H1 (cell line): ENCODE measurements around the gene SOCS4. TPM values are rescaled to one million over a fixed set of nuclear protein-coding genes. Genes with fewer than 3 reads are reported as not detected.

Experiments used
- CTCF ChIA-PET: fragments of 300-600 bp; sonication (Branson Sonifier 250); formaldehyde crosslinking; loops from one replicate; lab custom pipeline; 2021; ENCODE audit not compliant: partially characterized antibody; lab: Charles Lee
- POLR2A ChIA-PET: fragments of 300-600 bp; sonication (Branson Sonifier 250); formaldehyde crosslinking; loops from one replicate; lab custom pipeline; 2021; ENCODE audit warnings: inconsistent platforms; ENCODE audit not compliant: partially characterized antibody; lab: Charles Lee
- DNase-seq, 2 experiments: peaks; one replicate each; pipeline versions ENCODE4 v3.0.0 to v3.0.0-alpha.2; 2010 to 2022; ENCODE audit warnings: low spot score in 2 of 2, low read depth in 1 of 2, mixed read lengths in 1 of 2
- FAIRE-seq: peaks from 2 replicates; lab custom pipeline; 2011; peaks lifted over from hg19 to GRCh38; lab: Jason Lieb, UNC
- H2AFZ ChIP-seq: 2 replicates; pipeline ENCODE4 v1.8.1; 2012; ENCODE audit warnings: low read length, inconsistent platforms
- H2AK5ac ChIP-seq: 2 replicates; pipeline ENCODE4 v1.6.1; 2013; ENCODE audit warnings: low read depth, low read length
- H2BK120ac ChIP-seq: replicated peaks from 2 replicates; pipeline ENCODE3; 2013; ENCODE audit warnings: low read depth, low read length, inconsistent platforms
- H2BK12ac ChIP-seq: 2 replicates; pipeline ENCODE4 v1.6.1; 2013; ENCODE audit warnings: low read depth, low read length
- H2BK15ac ChIP-seq: 2 replicates; pipeline ENCODE4 v1.6.1; 2013; ENCODE audit warnings: low read length
- H2BK20ac ChIP-seq: 2 replicates; pipeline ENCODE4 v1.6.1; 2013; ENCODE audit warnings: low read length
- H2BK5ac ChIP-seq: 2 replicates; pipeline ENCODE4 v1.6.1; 2013; ENCODE audit warnings: low read depth, low read length
- H3K14ac ChIP-seq: 2 replicates; pipeline ENCODE4 v1.6.1; 2013; ENCODE audit warnings: inconsistent platforms; ENCODE audit not compliant: insufficient read length
- H3K18ac ChIP-seq: 2 replicates; pipeline ENCODE4 v1.6.1; 2013; ENCODE audit warnings: low read length; ENCODE audit errors: extremely low read depth
- H3K23ac ChIP-seq: 2 replicates; pipeline ENCODE4 v1.6.1; 2013; ENCODE audit warnings: inconsistent platforms; ENCODE audit not compliant: insufficient read length
- H3K23me2 ChIP-seq: 2 replicates; pipeline ENCODE4 v1.6.1; 2013; ENCODE audit warnings: low read depth, low read length
- H3K27ac ChIP-seq: 2 replicates; pipeline ENCODE4 v1.6.1; 2011; ENCODE audit warnings: low read depth, low read length, inconsistent platforms
- H3K27me3 ChIP-seq, 4 experiments: replicated peaks in 1 of 4; 1 replicate in 1 of 4; 2 replicates in 3 of 4; pipeline versions ENCODE4 v1.6.1 to v1.8.1; 2011 to 2013; ENCODE audit warnings: low read length in 3 of 4, mild to moderate bottlenecking in 3 of 4, inconsistent platforms in 2 of 4, mixed read lengths in 2 of 4, moderate library complexity in 1 of 4; ENCODE audit not compliant: control insufficient read depth in 3 of 4, insufficient read depth in 3 of 4; ENCODE audit errors: extremely low read depth in 1 of 4
- H3K36me3 ChIP-seq, 4 experiments: 2 replicates each; pipeline versions ENCODE4 v1.6.1 to v1.8.1; 2011 to 2013; ENCODE audit warnings: mild to moderate bottlenecking in 4 of 4, low read length in 3 of 4, moderate library complexity in 2 of 4, control low read depth in 1 of 4, inconsistent platforms in 1 of 4; ENCODE audit not compliant: insufficient read depth in 4 of 4, control insufficient read depth in 2 of 4
- H3K4ac ChIP-seq: replicated peaks from 2 replicates; pipeline ENCODE3; 2013; ENCODE audit warnings: low read length, low read depth, mixed read lengths, inconsistent platforms; ENCODE audit not compliant: insufficient read length
- H3K4me1 ChIP-seq, 4 experiments: replicated peaks in 1 of 4; 1 replicate in 1 of 4; 2 replicates in 3 of 4; pipeline versions ENCODE4 v1.6.1 to v1.8.1; 2011 to 2013; ENCODE audit warnings: low read length in 3 of 4, inconsistent platforms in 2 of 4, mixed read lengths in 1 of 4; ENCODE audit not compliant: insufficient read depth in 4 of 4, control insufficient read depth in 3 of 4
- H3K4me2 ChIP-seq, 2 experiments: 2 replicates each; pipeline versions ENCODE4 v1.6.1 to v1.8.1; 2011 to 2013; ENCODE audit warnings: low read depth in 2 of 2, low read length in 2 of 2, control low read depth in 1 of 2, inconsistent platforms in 1 of 2, mild to moderate bottlenecking in 1 of 2; ENCODE audit not compliant: insufficient read depth in 1 of 2
- H3K4me3 ChIP-seq, 4 experiments: fragments of 200-600, 300-600 bp in 1 of 4; sonication (generic), shearing (Covaris generic), sonication (Bioruptor Twin) in 1 of 4; 2 replicates each; pipeline versions ENCODE4 v1.5.1 to v1.8.1; 2011 to 2016; ENCODE audit warnings: low read length in 4 of 4, low read depth in 3 of 4, control low read depth in 2 of 4, inconsistent platforms in 2 of 4, mild to moderate bottlenecking in 2 of 4, mixed read lengths in 1 of 4, moderate library complexity in 1 of 4; ENCODE audit not compliant: insufficient read depth in 2 of 4; ENCODE audit errors: extremely low read depth in 1 of 4
- H3K56ac ChIP-seq: replicated peaks from 2 replicates; pipeline ENCODE3; 2013; ENCODE audit warnings: low read depth, mild to moderate bottlenecking, mixed read lengths, low read length, inconsistent platforms; ENCODE audit not compliant: insufficient read length
- H3K79me1 ChIP-seq: 2 replicates; pipeline ENCODE4 v1.6.1; 2013; ENCODE audit warnings: low read depth, low read length, control low read depth
- H3K79me2 ChIP-seq, 2 experiments: 2 replicates each; pipeline versions ENCODE4 v1.6.1 to v1.8.1; 2012 to 2013; ENCODE audit warnings: low read length in 2 of 2, mild to moderate bottlenecking in 2 of 2, inconsistent platforms in 1 of 2; ENCODE audit not compliant: insufficient read depth in 2 of 2, control insufficient read depth in 1 of 2
- H3K9ac ChIP-seq, 4 experiments: replicated peaks in 1 of 4; 1 replicate in 1 of 4; 2 replicates in 3 of 4; pipeline versions ENCODE4 v1.6.1 to v1.8.1; 2011 to 2013; ENCODE audit warnings: low read depth in 3 of 4, low read length in 3 of 4, control low read depth in 2 of 4, mild to moderate bottlenecking in 2 of 4, moderate library complexity in 2 of 4, inconsistent platforms in 1 of 4; ENCODE audit errors: extremely low read depth in 1 of 4
- H3K9me3 ChIP-seq, 2 experiments: 2 replicates each; pipeline versions ENCODE4 v1.6.1 to v1.8.1; 2012 to 2013; ENCODE audit warnings: mild to moderate bottlenecking in 2 of 2, moderate library complexity in 2 of 2, control low read depth in 1 of 2, inconsistent platforms in 1 of 2, low read depth in 1 of 2, low read length in 1 of 2, mixed read lengths in 1 of 2; ENCODE audit not compliant: insufficient read depth in 2 of 2
- H4K20me1 ChIP-seq, 2 experiments: replicated peaks in 1 of 2; 2 replicates each; pipeline versions ENCODE3 to v1.8.1; 2011 to 2013; ENCODE audit warnings: inconsistent platforms in 2 of 2, low read length in 2 of 2, mild to moderate bottlenecking in 1 of 2; ENCODE audit not compliant: insufficient read depth in 2 of 2, control insufficient read depth in 1 of 2
- H4K5ac ChIP-seq: 2 replicates; pipeline ENCODE4 v1.6.1; 2013; ENCODE audit warnings: low read length, low read depth, mixed read lengths, inconsistent platforms; ENCODE audit not compliant: insufficient read length
- H4K8ac ChIP-seq: 2 replicates; pipeline ENCODE4 v1.8.0; 2013; ENCODE audit warnings: mild to moderate bottlenecking, moderate library complexity, low read length, inconsistent platforms; ENCODE audit not compliant: insufficient read depth; ENCODE audit errors: extremely low read depth
- H4K91ac ChIP-seq: replicated peaks from 2 replicates; pipeline ENCODE3; 2013; ENCODE audit warnings: low read length, mixed read lengths, inconsistent platforms; ENCODE audit not compliant: insufficient read length
- KDM4A ChIP-seq: IDR thresholded peaks from one replicate; pipeline ENCODE4 v1.7.1; 2012; ENCODE audit warnings: low read depth, mild to moderate bottlenecking, moderate library complexity, low read length, inconsistent platforms; ENCODE audit not compliant: severe bottlenecking
- NRF1 ChIP-seq: IDR thresholded peaks from 2 replicates; pipeline ENCODE4 v1.6.1; 2011; ENCODE audit warnings: mild to moderate bottlenecking, low read depth, low read length, improper control_type of control experiment
- WGBS, 2 experiments: shearing (Covaris generic) in 1 of 2; methylation state at CpG; one replicate each; pipeline versions ENCODE4 v1.1.6 to v1.1.7; 2013 to 2015; ENCODE audit warnings: low lambda C conversion rate in 2 of 2, mixed read lengths in 2 of 2, inconsistent platforms in 1 of 2, low coverage in 1 of 2, missing lambda C conversion rate in 1 of 2; ENCODE audit not compliant: insufficient replicate concordance in 2 of 2, insufficient coverage in 1 of 2, insufficient read length in 1 of 2; ENCODE audit errors: extremely low coverage in 1 of 2, missing lambda C conversion rate in 1 of 2; 5-methylcytosine and 5-hydroxymethylcytosine counted together
- polyA plus RNA-seq, 7 experiments: library from polyadenylated mRNA; depleted of rRNA in 3 of 7; stranded (reverse) in 5 of 7; unstranded in 2 of 7; fragments of >200 nt in 5 of 7; fragments of 200-250 nt in 2 of 7; gene quantifications; 1 replicate in 5 of 7; 2 replicates in 1 of 7; 4 replicates in 1 of 7; pipeline versions ENCODE4 v1.2.1 to v1.2.3, GENCODE V29; 2011 to 2013; ENCODE audit warnings: missing spikeins in 2 of 7, mixed read lengths in 2 of 7
- total RNA-seq: library from RNA; stranded (reverse); fragmentation: NEBNext Ultra II Directional; extraction: Animal tissue kit (Norgen Biotek cat#: 25700); gene quantifications from 2 replicates; pipeline ENCODE4 v1.2.1, GENCODE V29; 2021

SOCS4 gene
- total and polyA plus RNA-seq, 2 of the 8 experiments (the other 6 are each of a cell fraction or from before 2014, with no cell fraction given), result 5.5 to 31.5 TPM

DNA sequence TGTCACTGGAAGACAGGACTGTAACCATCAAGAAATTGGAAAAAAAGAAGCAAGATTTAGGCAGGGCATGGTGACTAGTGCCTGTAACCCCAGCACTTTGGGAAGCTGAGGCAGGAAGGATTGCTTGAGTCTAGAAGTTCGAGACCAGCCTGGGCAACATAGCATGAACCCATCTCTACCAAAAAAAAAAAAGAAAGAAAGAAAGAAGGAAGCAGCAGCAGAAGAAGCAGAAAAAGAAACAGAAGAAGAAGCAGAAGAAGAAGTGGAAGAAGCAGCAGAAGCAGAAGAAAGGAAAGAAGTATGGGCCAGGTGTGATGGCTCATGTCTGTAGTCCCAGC is 71.5 kb downstream of the SOCS4 start:
- Histone ChIP-seq H3K18ac (no peak overlapping the region), H2BK12ac (no peak overlapping the region), H3K27ac (no peak overlapping the region), H3K79me1 (no peaks in the 10 kb centered on the region), H3K36me3 (no peaks in the 10 kb centered on the region), H3K9ac (no peak overlapping the region), H3K4ac (no peak overlapping the region), H4K5ac (no peak overlapping the region), H2BK5ac (no peak overlapping the region), H2BK15ac (peak overlapping the region; percentile 18; the same call in 1 of the 2 replicates), H4K91ac (no peak overlapping the region), H2BK20ac (no peak overlapping the region), H2AFZ (no peak overlapping the region), H3K4me3 (no peak overlapping the region), H4K8ac (no peak overlapping the region), H3K79me2 (no peaks in the 10 kb centered on the region), H3K56ac (no peak overlapping the region), H3K23ac (no peak overlapping the region), H2AK5ac (no peak overlapping the region), H3K14ac (no peak overlapping the region), H3K4me2 (no peak overlapping the region), H3K27me3 (no peaks in the 10 kb centered on the region), H4K20me1 (no peaks in the 10 kb centered on the region), H2BK120ac (no peak overlapping the region), H3K23me2 (no peaks in the 10 kb centered on the region), H3K9me3 (no peaks in the 10 kb centered on the region)
- ChIA-PET POLR2A (interaction anchor here (1.0 to 1.8 kb wide), 2 partner anchors 10 to 39 kb away, joined by 3 to 5 read pairs; no protein-coding TSS in a partner anchor), CTCF (interaction anchor here (1.3 kb wide), 1 partner anchor 10 kb away, joined by 4 read pairs; no protein-coding TSS in a partner anchor)
- no peak for FAIRE-seq
- no peak for DNase-seq
- no CpG with 5 or more reads among the region's 1 CpG for WGBS, 2 experiments
- TF ChIP-seq NRF1 (no peak), KDM4A (no peak)
- TF ChIP-seq, all 59 proteins: peak for 0
- peaks cover 6 to 14% (median 7%) of the 10 kb centered on the region in 4 experiments; a peak in 5 of 7 replicates for H3K4me1 ChIP-seq

Other genes with a start within 250 kb of the SOCS4 start
- gene GCH1, start 124.4 kb upstream of the SOCS4 start, total RNA-seq, result 7.9 and 8.1 TPM in 2 replicates
- 4.2 and 7.3 TPM in 2 replicates for gene GCH1, start 124.4 kb upstream of the SOCS4 start, polyA plus RNA-seq (2011; rRNA removed)
- gene WDHD1, start 137 bp upstream of the SOCS4 start, total RNA-seq, result 79.9 and 87.9 TPM in 2 replicates
- gene WDHD1, start 137 bp upstream of the SOCS4 start, polyA plus RNA-seq (2011; rRNA removed), result 10.5 and 17.8 TPM in 2 replicates
- gene MAPK1IP1L, start 24.4 kb downstream of the SOCS4 start, total RNA-seq, result 111 and 113 TPM in 2 replicates
- 228 and 309 TPM in 2 replicates for gene MAPK1IP1L, start 24.4 kb downstream of the SOCS4 start, polyA plus RNA-seq (2011; rRNA removed)
- 8.8 and 9.7 TPM in 2 replicates for gene LGALS3, start 102.0 kb downstream of the SOCS4 start, total RNA-seq
- 12.8 and 14.5 TPM in 2 replicates for gene LGALS3, start 102.0 kb downstream of the SOCS4 start, polyA plus RNA-seq (2011; rRNA removed)
- gene DLGAP5, start 164.3 kb downstream of the SOCS4 start, total RNA-seq, result 150 and 155 TPM in 2 replicates
- gene DLGAP5, start 164.3 kb downstream of the SOCS4 start, polyA plus RNA-seq (2011; rRNA removed), result 9.1 and 16.9 TPM in 2 replicates
- 14.4 and 14.8 TPM in 2 replicates for gene FBXO34, start 244.2 kb downstream of the SOCS4 start, total RNA-seq
- 5.1 and 7.0 TPM in 2 replicates for gene FBXO34, start 244.2 kb downstream of the SOCS4 start, polyA plus RNA-seq (2011; rRNA removed)